ENCODE data around the gene ARL6IP1.
"Not testable (repeated sequence)": the region's sequence is repeated elsewhere in the genome, so short reads cannot be mapped to it uniquely, and the experiment has no call there.

The ARL6IP1 gene

GRCh38 chr16:18799500-18799899 is 1.8 kb downstream of the ARL6IP1 start:
- no peak for DNase-seq (ENCODE audit: low spot score)

- no peak for DNase-seq (ENCODE audit: low spot score)
These were observed 3.6 kb downstream of the ARL6IP1 start for GRCh38 chr16:18797746-18798145.

GRCh38 chr16:18796377-18796776 is 5.0 kb downstream of the ARL6IP1 start:
- no peak for DNase-seq (ENCODE audit: low spot score)

GRCh38 chr16:18792836-18793433 is 8.4 kb downstream of the ARL6IP1 start:
- DNase-seq (ENCODE audit: low spot score) = no peak

- peak; percentile 96 for DNase-seq (ENCODE audit: low spot score)
These were observed 11.3 kb downstream of the ARL6IP1 start, which contains the start of gene RPS15A for GRCh38 chr16:18789850-18790706. Gene RPS15A (minus strand): TSS chr16:18790334. CDS start chr16:18789113, 1,221 bp downstream.

GRCh38 chr16:18789515-18789849 is 11.9 kb downstream of the ARL6IP1 start:
- no peak for DNase-seq (ENCODE audit: low spot score)

- no peak for DNase-seq (ENCODE audit: low spot score)
These were observed 12.4 kb downstream of the ARL6IP1 start for GRCh38 chr16:18788828-18789514.

GRCh38 chr16:18784917-18785623 is 16.3 kb downstream of the ARL6IP1 start:
- DNase-seq (ENCODE audit: low spot score) = no peak

GRCh38 chr16:18783430-18784341 is 17.7 kb downstream of the ARL6IP1 start:
- no peak for DNase-seq (ENCODE audit: low spot score)

- DNase-seq (ENCODE audit: low spot score) = peak; percentile 30
These were observed 18.5 kb downstream of the ARL6IP1 start for GRCh38 chr16:18782697-18783429.

GRCh38 chr16:18781232-18781631 is 20.1 kb downstream of the ARL6IP1 start:
- not testable (repeated sequence) for DNase-seq (ENCODE audit: low spot score)

GRCh38 chr16:18780460-18781026 is 20.8 kb downstream of the ARL6IP1 start:
- not testable (repeated sequence) for DNase-seq (ENCODE audit: low spot score)

- DNase-seq (ENCODE audit: low spot score) = not testable (repeated sequence)
These were observed 23.7 kb downstream of the ARL6IP1 start for GRCh38 chr16:18777664-18778063.

GRCh38 chr16:18776334-18776733 is 25.0 kb downstream of the ARL6IP1 start:
- not testable (repeated sequence) for DNase-seq (ENCODE audit: low spot score)

- not testable (repeated sequence) for DNase-seq (ENCODE audit: low spot score)
These were observed 26.7 kb downstream of the ARL6IP1 start for GRCh38 chr16:18774651-18775050.

GRCh38 chr16:18772171-18772570 is 29.2 kb downstream of the ARL6IP1 start:
- DNase-seq (ENCODE audit: low spot score) = not testable (repeated sequence)

- peak; percentile 61 for DNase-seq (ENCODE audit: low spot score)
These were observed 30.9 kb downstream of the ARL6IP1 start for GRCh38 chr16:18770336-18770962.

- DNase-seq (ENCODE audit: low spot score) = peak; percentile 58
These were observed 34.1 kb downstream of the ARL6IP1 start for GRCh38 chr16:18767217-18767616.

- peak; percentile 84 for DNase-seq (ENCODE audit: low spot score)
These were observed 38.6 kb downstream of the ARL6IP1 start for GRCh38 chr16:18762713-18763112.
